Iris pigment epithelial cell (primary cell): Measurements from ENCODE around the gene WWTR1.

Source experiments
- DNase-seq: peaks from one replicate; pipeline ENCODE4 v3.0.0-alpha.2; 2011; ENCODE audit warnings: low read depth

The WWTR1 gene

GRCh38 chr3:149654188-149654601, 3.6 kb downstream of the WWTR1 start:
- DNase-seq = peak; percentile 65

- DNase-seq = no peak
Measured at GRCh38 chr3:149653564-149653963, 4.3 kb downstream of the WWTR1 start.

GRCh38 chr3:149653136-149653535, 4.7 kb downstream of the WWTR1 start:
- DNase-seq = no peak

- no peak for DNase-seq
Measured at GRCh38 chr3:149650828-149651227, 7.0 kb downstream of the WWTR1 start.

- DNase-seq = no peak
Measured at GRCh38 chr3:149648525-149648924, 9.3 kb downstream of the WWTR1 start.

- DNase-seq = no peak
Measured at GRCh38 chr3:149647812-149648211, 10.0 kb downstream of the WWTR1 start.

GRCh38 chr3:149647285-149647684, 10.5 kb downstream of the WWTR1 start:
- DNase-seq = no peak

GRCh38 chr3:149646181-149646766, 11.6 kb downstream of the WWTR1 start:
- DNase-seq = peak; percentile 49

GRCh38 chr3:149643963-149644362, 13.9 kb downstream of the WWTR1 start:
- no peak for DNase-seq

- no peak for DNase-seq
Measured at GRCh38 chr3:149643482-149643798, 14.4 kb downstream of the WWTR1 start.

- DNase-seq = no peak
Measured at GRCh38 chr3:149640976-149641728, 16.7 kb downstream of the WWTR1 start.

- DNase-seq = no peak
Measured at GRCh38 chr3:149639093-149639486, 18.7 kb downstream of the WWTR1 start.

- peak; percentile 53 for DNase-seq
Measured at GRCh38 chr3:149638228-149639092, 19.4 kb downstream of the WWTR1 start.

- no peak for DNase-seq
Measured at GRCh38 chr3:149635396-149635795, 22.4 kb downstream of the WWTR1 start.

- no peak for DNase-seq
Measured at GRCh38 chr3:149634573-149634972, 23.3 kb downstream of the WWTR1 start.

- no peak for DNase-seq
Measured at GRCh38 chr3:149634072-149634471, 23.8 kb downstream of the WWTR1 start.

GRCh38 chr3:149632225-149632624, 25.6 kb downstream of the WWTR1 start:
- no peak for DNase-seq

GRCh38 chr3:149630806-149631205, 27.0 kb downstream of the WWTR1 start:
- DNase-seq = no peak

- peak; percentile 69 for DNase-seq
Measured at GRCh38 chr3:149628957-149629670, 28.7 kb downstream of the WWTR1 start.

GRCh38 chr3:149626671-149627070, 31.2 kb downstream of the WWTR1 start:
- DNase-seq = no peak

- DNase-seq = no peak
Measured at GRCh38 chr3:149625795-149626194, 32.0 kb downstream of the WWTR1 start.

GRCh38 chr3:149623824-149624223, 34.0 kb downstream of the WWTR1 start:
- no peak for DNase-seq
